Smooth muscle cell (in vitro differentiated cells): ENCODE data around the gene ING3. TPM values are rescaled to one million over a fixed set of nuclear protein-coding genes. Genes with fewer than 3 reads are reported as not detected.

Source experiments
- DNase-seq: peaks from one replicate; lab custom pipeline; 2025; ENCODE audit not compliant: unreplicated experiment; lab: John Stamatoyannopoulos, UW
- H2AFZ ChIP-seq: fragments of 200-600 bp; sonication (generic); 2 replicates; pipeline ENCODE4 v1.6.0; 2016; ENCODE audit warnings: antibody characterized with exemption, low read depth, mild to moderate bottlenecking
- H3F3A ChIP-seq: fragments of 200-600 bp; sonication (generic); 2 replicates; pipeline ENCODE4 v1.6.0; 2017; ENCODE audit warnings: antibody characterized with exemption, low read depth
- H3K27ac ChIP-seq: fragments of 200-600 bp; sonication (generic); 2 replicates; pipeline ENCODE4 v1.5.1; 2016; ENCODE audit warnings: low read depth, mild to moderate bottlenecking
- H3K27me3 ChIP-seq: fragments of 200-600 bp; sonication (generic); 2 replicates; pipeline ENCODE4 v1.6.1; 2016; ENCODE audit warnings: low read depth, mild to moderate bottlenecking
- H3K36me3 ChIP-seq: fragments of 200-600 bp; sonication (generic); 2 replicates; pipeline ENCODE4 v1.5.1; 2016; ENCODE audit warnings: low read depth
- H3K4me1 ChIP-seq: fragments of 200-600 bp; sonication (generic); 2 replicates; pipeline ENCODE4 v1.5.1; 2016; ENCODE audit warnings: low read depth
- H3K4me2 ChIP-seq: fragments of 200-600 bp; sonication (generic); 2 replicates; pipeline ENCODE4 v1.6.0; 2016; ENCODE audit warnings: mild to moderate bottlenecking
- H3K4me3 ChIP-seq: fragments of 200-600 bp; sonication (generic); 2 replicates; pipeline ENCODE4 v1.5.1; 2016; ENCODE audit warnings: mild to moderate bottlenecking
- H3K79me2 ChIP-seq: fragments of 200-600 bp; sonication (generic); 2 replicates; pipeline ENCODE4 v1.6.0; 2016; ENCODE audit warnings: low read depth, mild to moderate bottlenecking
- H3K9ac ChIP-seq: fragments of 200-600 bp; sonication (generic); 2 replicates; pipeline ENCODE4 v1.6.0; 2016; ENCODE audit warnings: low read depth
- H3K9me3 ChIP-seq: fragments of 200-600 bp; sonication (generic); replicated peaks from 2 replicates; pipeline ENCODE4 v1.5.1; 2016; ENCODE audit warnings: low read depth
- H4K20me1 ChIP-seq: fragments of 200-600 bp; sonication (generic); 2 replicates; pipeline ENCODE4 v1.6.0; 2016; ENCODE audit warnings: low read depth
- CTCF ChIP-seq: fragments of 200-600 bp; sonication (generic); IDR thresholded peaks from 2 replicates; pipeline ENCODE4 v1.5.1; 2017; ENCODE audit warnings: borderline replicate concordance, mild to moderate bottlenecking, antibody characterized with exemption; ENCODE audit not compliant: insufficient read depth, poor library complexity, severe bottlenecking
- WGBS: methylation state at CpG from one replicate; pipeline ENCODE4 v1.1.7; 2016; ENCODE audit warnings: low lambda C conversion rate; 5-methylcytosine and 5-hydroxymethylcytosine counted together
- polyA plus RNA-seq: library from polyadenylated mRNA; unstranded; fragments of >200 nt; fragmentation: Nextera tagmentation; extraction: Ambion mirVana; gene quantifications from 2 replicates; pipeline ENCODE4 v1.2.1, GENCODE V29; 2016
- total RNA-seq: library from RNA; depleted of rRNA; stranded (reverse); fragments of >200 nt; gene quantifications from 2 replicates; pipeline ENCODE4 v1.2.3, GENCODE V29; 2014

ING3 gene
- total RNA-seq (11.8 and 23.1 TPM in 2 replicates), polyA plus RNA-seq (8.4 and 12.4 TPM in 2 replicates)

- DNase-seq: peak; percentile 97
- H3K4me1 ChIP-seq: peaks cover 17% of the 10 kb centered on the region
- peak within 1 kb of the TSS; percentile 98 for H3K27ac ChIP-seq
- no peak for TF ChIP-seq CTCF
- H3K79me2 ChIP-seq: peaks cover 25% of the 10 kb centered on the region
- H3K4me3 ChIP-seq: peak within 1 kb of the TSS; percentile 76
- peak within 1 kb of the TSS; percentile 99 for H3K9ac ChIP-seq
- peak within 1 kb of the TSS; percentile 89 for H3K4me2 ChIP-seq
- H3K9me3 ChIP-seq: no peaks in the 10 kb centered on the region
- no peaks in the 10 kb centered on the region for H3F3A ChIP-seq
- no peaks in the 10 kb centered on the region for H3K27me3 ChIP-seq
- under 1% methylated on average over 66 of the region's 71 CpGs for WGBS
- no peaks in the 10 kb centered on the region for H4K20me1 ChIP-seq
- H2AFZ ChIP-seq: peak within 1 kb of the TSS; percentile 90
- H3K36me3 ChIP-seq: peaks cover 12% of the 10 kb centered on the region
Measured at GRCh38 chr7:120950539-120951308, at the start of gene ING3. Gene ING3, plus strand, starts transcription at chr7:120950777. Its CDS starts 120 bp downstream, at chr7:120950897.

GRCh38 chr7:120915314-120916105 lies 35.1 kb upstream of the ING3 start:
- H3K9me3 ChIP-seq: no peaks in the 10 kb centered on the region
- no peak overlapping the region for H3K4me3 ChIP-seq
- DNase-seq: no peak
- H3K4me1 ChIP-seq: no peaks in the 10 kb centered on the region
- no peaks in the 10 kb centered on the region for H3F3A ChIP-seq
- H3K4me2 ChIP-seq: no peak overlapping the region
- H3K27me3 ChIP-seq: no peaks in the 10 kb centered on the region
- H3K36me3 ChIP-seq: no peaks in the 10 kb centered on the region
- H3K27ac ChIP-seq: no peak overlapping the region
- no peak overlapping the region for H2AFZ ChIP-seq
- TF ChIP-seq CTCF: no peak
- no peak overlapping the region for H3K9ac ChIP-seq
- H4K20me1 ChIP-seq: no peaks in the 10 kb centered on the region
- H3K79me2 ChIP-seq: no peaks in the 10 kb centered on the region
- 95% methylated on average over 2 of the region's 2 CpGs for WGBS

- H3K36me3 ChIP-seq: no peaks in the 10 kb centered on the region
- H3K9me3 ChIP-seq: no peaks in the 10 kb centered on the region
- WGBS: 73% methylated on average over 3 of the region's 3 CpGs
- no peak overlapping the region for H2AFZ ChIP-seq
- no peaks in the 10 kb centered on the region for H3K79me2 ChIP-seq
- no peak overlapping the region for H3K4me2 ChIP-seq
- H3K27ac ChIP-seq: no peak overlapping the region
- H3K4me3 ChIP-seq: no peak overlapping the region
- no peak for DNase-seq
- no peak for TF ChIP-seq CTCF
- H3K4me1 ChIP-seq: no peaks in the 10 kb centered on the region
- H3F3A ChIP-seq: no peaks in the 10 kb centered on the region
- no peaks in the 10 kb centered on the region for H3K27me3 ChIP-seq
- H4K20me1 ChIP-seq: no peaks in the 10 kb centered on the region
- no peak overlapping the region for H3K9ac ChIP-seq
Measured at GRCh38 chr7:120916121-120916520, 34.5 kb upstream of the ING3 start.
